ENCODE measurements around the gene PRDX1.
A peak's percentile ranks its signal among the peaks of the same experiment; 100 is the strongest.

The PRDX1 gene

DNA sequence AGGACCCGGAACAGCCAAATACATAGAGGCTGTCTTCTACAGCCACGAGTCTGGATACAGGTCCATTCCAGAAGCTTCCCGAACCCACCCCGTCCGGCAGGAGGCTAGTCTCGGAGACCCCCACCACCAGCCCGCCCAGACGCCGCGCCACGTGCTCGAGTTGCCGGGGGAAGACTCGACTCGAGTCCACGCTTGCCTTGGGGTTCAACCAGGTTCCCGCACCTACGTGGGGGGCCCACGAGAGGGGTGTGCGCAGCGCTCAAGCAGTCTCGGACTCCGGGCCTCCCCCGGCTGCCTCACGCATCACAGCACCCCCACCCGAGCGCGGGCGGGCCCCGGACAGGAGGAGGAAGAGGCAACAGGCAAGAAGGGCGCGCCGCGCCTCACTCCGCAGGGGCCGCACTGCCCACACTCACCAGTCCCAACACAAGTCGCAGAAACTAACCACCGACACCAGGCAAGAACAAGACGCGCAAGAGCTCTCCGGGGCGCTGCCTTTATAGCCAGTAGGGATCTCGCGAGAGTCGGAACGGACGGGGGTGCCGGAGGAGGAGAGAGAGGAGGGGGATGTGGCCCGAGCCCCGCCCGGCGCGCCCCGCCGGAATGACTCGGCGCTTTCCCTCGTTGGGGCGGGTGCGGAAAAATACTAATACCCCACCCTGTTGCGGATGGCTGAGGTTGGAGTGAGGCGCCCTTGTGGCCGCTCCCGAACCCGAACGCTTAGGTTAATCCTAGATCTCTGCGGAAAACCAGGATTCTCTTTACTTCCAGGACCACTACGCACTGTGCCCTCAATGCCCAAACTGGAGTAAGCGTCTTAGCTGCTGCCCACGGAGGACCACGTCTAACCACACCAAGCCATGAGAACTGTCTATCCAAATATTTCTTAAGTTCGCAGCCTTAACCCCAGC, at the start of gene PRDX1 (continued):
- no peak for TF ChIP-seq ZNF555 (tag by site-specific recombination; conservative IDR thresholded peaks at IDR 0.05)
- TF ChIP-seq ZNF792 (tag by site-specific recombination; IDR thresholded peaks at IDR 0.05) = no peak
- TF ChIP-seq SCRT2 (tag by site-specific recombination; IDR thresholded peaks at IDR 0.05) = peak; percentile 99
- peak; percentile 88 for TF ChIP-seq KLF10 (tag by site-specific recombination; IDR thresholded peaks at IDR 0.05)
- TF ChIP-seq HOXC10 (CRISPR knock-in tag; IDR thresholded peaks at IDR 0.05) = no peak
- TF ChIP-seq, protein P1, sequence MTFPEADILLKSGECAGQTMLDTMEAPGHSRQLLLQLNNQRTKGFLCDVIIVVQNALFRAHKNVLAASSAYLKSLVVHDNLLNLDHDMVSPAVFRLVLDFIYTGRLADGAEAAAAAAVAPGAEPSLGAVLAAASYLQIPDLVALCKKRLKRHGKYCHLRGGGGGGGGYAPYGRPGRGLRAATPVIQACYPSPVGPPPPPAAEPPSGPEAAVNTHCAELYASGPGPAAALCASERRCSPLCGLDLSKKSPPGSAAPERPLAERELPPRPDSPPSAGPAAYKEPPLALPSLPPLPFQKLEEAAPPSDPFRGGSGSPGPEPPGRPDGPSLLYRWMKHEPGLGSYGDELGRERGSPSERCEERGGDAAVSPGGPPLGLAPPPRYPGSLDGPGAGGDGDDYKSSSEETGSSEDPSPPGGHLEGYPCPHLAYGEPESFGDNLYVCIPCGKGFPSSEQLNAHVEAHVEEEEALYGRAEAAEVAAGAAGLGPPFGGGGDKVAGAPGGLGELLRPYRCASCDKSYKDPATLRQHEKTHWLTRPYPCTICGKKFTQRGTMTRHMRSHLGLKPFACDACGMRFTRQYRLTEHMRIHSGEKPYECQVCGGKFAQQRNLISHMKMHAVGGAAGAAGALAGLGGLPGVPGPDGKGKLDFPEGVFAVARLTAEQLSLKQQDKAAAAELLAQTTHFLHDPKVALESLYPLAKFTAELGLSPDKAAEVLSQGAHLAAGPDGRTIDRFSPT (tag by site-specific recombination; IDR thresholded peaks at IDR 0.05) = peak; percentile 60; the same call in 1 of the 2 replicates
- no peak for TF ChIP-seq MEIS1 (CRISPR knock-in tag; IDR thresholded peaks at IDR 0.05; ENCODE audit: borderline replicate concordance)
- peak; percentile 84 for TF ChIP-seq ZNF629 (tag by site-specific recombination; IDR thresholded peaks at IDR 0.05)
- TF ChIP-seq ZFP37 (tag by site-specific recombination; IDR thresholded peaks at IDR 0.05) = peak; percentile 97
- peak; percentile 95 for TF ChIP-seq SP3 (tag by site-specific recombination; IDR thresholded peaks at IDR 0.05)
- peak; percentile 79; the same call in 1 of the 2 replicates for TF ChIP-seq ZNF121 (tag by site-specific recombination; IDR thresholded peaks at IDR 0.05)
- no peak for TF ChIP-seq ZNF23 (tag by site-specific recombination; IDR thresholded peaks at IDR 0.05; ENCODE audit: borderline replicate concordance)
- TF ChIP-seq, protein P2, sequence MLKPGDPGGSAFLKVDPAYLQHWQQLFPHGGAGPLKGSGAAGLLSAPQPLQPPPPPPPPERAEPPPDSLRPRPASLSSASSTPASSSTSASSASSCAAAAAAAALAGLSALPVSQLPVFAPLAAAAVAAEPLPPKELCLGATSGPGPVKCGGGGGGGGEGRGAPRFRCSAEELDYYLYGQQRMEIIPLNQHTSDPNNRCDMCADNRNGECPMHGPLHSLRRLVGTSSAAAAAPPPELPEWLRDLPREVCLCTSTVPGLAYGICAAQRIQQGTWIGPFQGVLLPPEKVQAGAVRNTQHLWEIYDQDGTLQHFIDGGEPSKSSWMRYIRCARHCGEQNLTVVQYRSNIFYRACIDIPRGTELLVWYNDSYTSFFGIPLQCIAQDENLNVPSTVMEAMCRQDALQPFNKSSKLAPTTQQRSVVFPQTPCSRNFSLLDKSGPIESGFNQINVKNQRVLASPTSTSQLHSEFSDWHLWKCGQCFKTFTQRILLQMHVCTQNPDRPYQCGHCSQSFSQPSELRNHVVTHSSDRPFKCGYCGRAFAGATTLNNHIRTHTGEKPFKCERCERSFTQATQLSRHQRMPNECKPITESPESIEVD (tag by site-specific recombination; IDR thresholded peaks at IDR 0.05) = peak; percentile 12; the same call in 1 of the 2 replicates
- TF ChIP-seq IKZF3 (tag by site-specific recombination; IDR thresholded peaks at IDR 0.05) = peak; percentile 73
- TF ChIP-seq ZNF114 (tag by site-specific recombination; IDR thresholded peaks at IDR 0.05) = no peak; the same call in none of the 2 replicates
- peak; percentile 88 for TF ChIP-seq SP7 (tag by site-specific recombination; IDR thresholded peaks at IDR 0.05)
- TF ChIP-seq, protein P3, sequence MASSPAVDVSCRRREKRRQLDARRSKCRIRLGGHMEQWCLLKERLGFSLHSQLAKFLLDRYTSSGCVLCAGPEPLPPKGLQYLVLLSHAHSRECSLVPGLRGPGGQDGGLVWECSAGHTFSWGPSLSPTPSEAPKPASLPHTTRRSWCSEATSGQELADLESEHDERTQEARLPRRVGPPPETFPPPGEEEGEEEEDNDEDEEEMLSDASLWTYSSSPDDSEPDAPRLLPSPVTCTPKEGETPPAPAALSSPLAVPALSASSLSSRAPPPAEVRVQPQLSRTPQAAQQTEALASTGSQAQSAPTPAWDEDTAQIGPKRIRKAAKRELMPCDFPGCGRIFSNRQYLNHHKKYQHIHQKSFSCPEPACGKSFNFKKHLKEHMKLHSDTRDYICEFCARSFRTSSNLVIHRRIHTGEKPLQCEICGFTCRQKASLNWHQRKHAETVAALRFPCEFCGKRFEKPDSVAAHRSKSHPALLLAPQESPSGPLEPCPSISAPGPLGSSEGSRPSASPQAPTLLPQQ (tag by site-specific recombination; IDR thresholded peaks at IDR 0.05) = peak; percentile 95
- peak; percentile 60 for TF ChIP-seq ZNF423 (tag by site-specific recombination; IDR thresholded peaks at IDR 0.05)
- TF ChIP-seq ZNF391 (tag by site-specific recombination; IDR thresholded peaks at IDR 0.05; ENCODE audit: borderline replicate concordance, low read depth) = peak; percentile 99
- TF ChIP-seq, protein P4, sequence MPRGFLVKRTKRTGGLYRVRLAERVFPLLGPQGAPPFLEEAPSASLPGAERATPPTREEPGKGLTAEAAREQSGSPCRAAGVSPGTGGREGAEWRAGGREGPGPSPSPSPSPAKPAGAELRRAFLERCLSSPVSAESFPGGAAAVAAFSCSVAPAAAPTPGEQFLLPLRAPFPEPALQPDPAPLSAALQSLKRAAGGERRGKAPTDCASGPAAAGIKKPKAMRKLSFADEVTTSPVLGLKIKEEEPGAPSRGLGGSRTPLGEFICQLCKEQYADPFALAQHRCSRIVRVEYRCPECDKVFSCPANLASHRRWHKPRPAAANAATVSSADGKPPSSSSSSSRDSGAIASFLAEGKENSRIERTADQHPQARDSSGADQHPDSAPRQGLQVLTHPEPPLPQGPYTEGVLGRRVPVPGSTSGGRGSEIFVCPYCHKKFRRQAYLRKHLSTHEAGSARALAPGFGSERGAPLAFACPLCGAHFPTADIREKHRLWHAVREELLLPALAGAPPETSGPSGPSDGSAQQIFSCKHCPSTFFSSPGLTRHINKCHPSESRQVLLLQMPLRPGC (tag by site-specific recombination; IDR thresholded peaks at IDR 0.05) = peak; percentile 84
- TF ChIP-seq ZNF223 (tag by site-specific recombination; IDR thresholded peaks at IDR 0.05) = no peak
- peak; percentile 68; the same call in 1 of the 2 replicates for TF ChIP-seq ZNF366 (tag by site-specific recombination; conservative IDR thresholded peaks at IDR 0.05)
- peak; percentile 82 for TF ChIP-seq ZIC2 (tag by site-specific recombination; IDR thresholded peaks at IDR 0.05)
- peak; percentile 83; the same call in 1 of the 2 replicates for TF ChIP-seq ZNF624 (tag by site-specific recombination; IDR thresholded peaks at IDR 0.05)
- no peak for TF ChIP-seq ZNF350 (tag by site-specific recombination; IDR thresholded peaks at IDR 0.05)
- TF ChIP-seq ZNF548 (tag by site-specific recombination; IDR thresholded peaks at IDR 0.05) = no peak
- TF ChIP-seq ZNF600 (tag by site-specific recombination; IDR thresholded peaks at IDR 0.05) = peak; percentile 91
- TF ChIP-seq ZNF670 (tag by site-specific recombination; IDR thresholded peaks at IDR 0.05; ENCODE audit: low read depth) = no peak
- 0 out of 2 replicates have a peak, but pooled peaks have one; percentile 27 for TF ChIP-seq REPIN1 (tag by site-specific recombination; IDR thresholded peaks at IDR 0.05; ENCODE audit: low read depth)
- TF ChIP-seq, protein P5, sequence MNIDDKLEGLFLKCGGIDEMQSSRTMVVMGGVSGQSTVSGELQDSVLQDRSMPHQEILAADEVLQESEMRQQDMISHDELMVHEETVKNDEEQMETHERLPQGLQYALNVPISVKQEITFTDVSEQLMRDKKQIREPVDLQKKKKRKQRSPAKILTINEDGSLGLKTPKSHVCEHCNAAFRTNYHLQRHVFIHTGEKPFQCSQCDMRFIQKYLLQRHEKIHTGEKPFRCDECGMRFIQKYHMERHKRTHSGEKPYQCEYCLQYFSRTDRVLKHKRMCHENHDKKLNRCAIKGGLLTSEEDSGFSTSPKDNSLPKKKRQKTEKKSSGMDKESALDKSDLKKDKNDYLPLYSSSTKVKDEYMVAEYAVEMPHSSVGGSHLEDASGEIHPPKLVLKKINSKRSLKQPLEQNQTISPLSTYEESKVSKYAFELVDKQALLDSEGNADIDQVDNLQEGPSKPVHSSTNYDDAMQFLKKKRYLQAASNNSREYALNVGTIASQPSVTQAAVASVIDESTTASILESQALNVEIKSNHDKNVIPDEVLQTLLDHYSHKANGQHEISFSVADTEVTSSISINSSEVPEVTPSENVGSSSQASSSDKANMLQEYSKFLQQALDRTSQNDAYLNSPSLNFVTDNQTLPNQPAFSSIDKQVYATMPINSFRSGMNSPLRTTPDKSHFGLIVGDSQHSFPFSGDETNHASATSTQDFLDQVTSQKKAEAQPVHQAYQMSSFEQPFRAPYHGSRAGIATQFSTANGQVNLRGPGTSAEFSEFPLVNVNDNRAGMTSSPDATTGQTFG (tag by site-specific recombination; IDR thresholded peaks at IDR 0.05; ENCODE audit: borderline replicate concordance) = 0 out of 2 replicates have a peak, but pooled peaks have one; percentile 46
- peak; percentile 70; the same call in 1 of the 2 replicates for TF ChIP-seq ZBTB20 (tag by site-specific recombination; IDR thresholded peaks at IDR 0.05)

All from HEK293 (cell line).